Spinal cord (tissue), 10 donors: Measurements from ENCODE around the gene ETV2. TPM values are rescaled to one million over a fixed set of nuclear protein-coding genes. Genes with fewer than 3 reads are reported as not detected.
"Not testable (repeated sequence)": the region's sequence is repeated elsewhere in the genome, so short reads cannot be mapped to it uniquely, and the experiment has no call there.

ENCODE experiments used
- DNase-seq, 6 donors: peaks; one replicate each; pipeline versions ENCODE4 v3.0.0 to v3.0.0-alpha.2; 2013 to 2015; ENCODE audit warnings: low spot score in 6 of 6, low read depth in 4 of 6
- H3K27ac ChIP-seq: one replicate; pipeline ENCODE4 v1.5.1; 2013; ENCODE audit warnings: low read depth, low read length, control low read depth
- H3K27me3 ChIP-seq: one replicate; pipeline ENCODE4 v1.6.1; 2013; ENCODE audit warnings: low read length; ENCODE audit not compliant: control insufficient read depth, insufficient read depth
- H3K36me3 ChIP-seq: one replicate; pipeline ENCODE4 v1.6.1; 2013; ENCODE audit warnings: low read length; ENCODE audit not compliant: control insufficient read depth, insufficient read depth
- H3K4me1 ChIP-seq: one replicate; pipeline ENCODE4 v1.6.1; 2013; ENCODE audit warnings: low read length; ENCODE audit not compliant: control insufficient read depth, insufficient read depth
- H3K4me3 ChIP-seq: one replicate; pipeline ENCODE4 v1.5.1; 2013; ENCODE audit warnings: low read depth, low read length, control low read depth
- H3K9me3 ChIP-seq: one replicate; pipeline ENCODE4 v1.6.1; 2013; ENCODE audit warnings: low read length; ENCODE audit not compliant: control insufficient read depth, insufficient read depth
- WGBS: methylation state at CpG from one replicate; pipeline ENCODE4 v1.1.5; 2013; ENCODE audit warnings: missing lambda C conversion rate; ENCODE audit not compliant: insufficient coverage; 5-methylcytosine and 5-hydroxymethylcytosine counted together
- polyA plus RNA-seq, 2 donors: library from polyadenylated mRNA; unstranded; fragments of 120-200 nt; gene quantifications; one replicate each; pipeline ENCODE4 v1.2.1, GENCODE V29; 2013; ENCODE audit not compliant: insufficient read length in 2 of 2
- total RNA-seq, 2 donors: library from RNA; depleted of rRNA in 1 of 2; stranded (reverse); fragments of 120-200 nt in 1 of 2; fragments of >200 nt in 1 of 2; gene quantifications; one replicate each; pipeline versions ENCODE4 v1.2.3 to v1.2.4, GENCODE V29; 2013 to 2014
- donor health status: healthy.

ETV2 gene
- total and polyA plus RNA-seq, 4 donors: 0.59 to 4.6 (median 3.3) TPM

- Histone ChIP-seq H3K4me3 (no peak overlapping the region), H3K4me1 (peaks cover 7% of the 10 kb centered on the region), H3K36me3 (peaks cover 8% of the 10 kb centered on the region), H3K27me3 (peaks cover 24% of the 10 kb centered on the region), H3K9me3 (no peaks in the 10 kb centered on the region), H3K27ac (no peak overlapping the region)
- no peak for DNase-seq
- WGBS: 72% methylated on average over 5 of the region's 6 CpGs
Measured at GRCh38 chr19:35669566-35669965, 28.0 kb downstream of the ETV2 start.

- DNase-seq: no peak
- Histone ChIP-seq H3K9me3 (no peaks in the 10 kb centered on the region), H3K4me3 (no peak overlapping the region), H3K27ac (no peak overlapping the region), H3K27me3 (peaks cover 24% of the 10 kb centered on the region), H3K4me1 (peaks cover 7% of the 10 kb centered on the region), H3K36me3 (peaks cover 8% of the 10 kb centered on the region)
- WGBS: 65% methylated on average over 4 of the region's 4 CpGs
Measured at GRCh38 chr19:35669974-35670373, 28.4 kb downstream of the ETV2 start.

GRCh38 chr19:35670686-35671085, 29.1 kb downstream of the ETV2 start:
- H3K4me3 ChIP-seq: no peak overlapping the region
- H3K27ac ChIP-seq: no peak overlapping the region
- WGBS: no CpG with 5 or more reads among the region's 1 CpG
- peaks cover under 1% of the 10 kb centered on the region for H3K36me3 ChIP-seq
- no peaks in the 10 kb centered on the region for H3K9me3 ChIP-seq
- peaks cover 7% of the 10 kb centered on the region for H3K4me1 ChIP-seq
- no peak for DNase-seq
- peaks cover 24% of the 10 kb centered on the region for H3K27me3 ChIP-seq

- DNase-seq: peak in 1 of 6 donors; percentile 6
- Histone ChIP-seq H3K4me1 (peaks cover 7% of the 10 kb centered on the region), H3K36me3 (no peaks in the 10 kb centered on the region), H3K27ac (no peak overlapping the region), H3K27me3 (peaks cover 24% of the 10 kb centered on the region), H3K9me3 (no peaks in the 10 kb centered on the region), H3K4me3 (no peak overlapping the region)
- 73% methylated on average over 2 of the region's 3 CpGs for WGBS
Measured at GRCh38 chr19:35671818-35672217, 30.3 kb downstream of the ETV2 start.

GRCh38 chr19:35673121-35673804, 31.7 kb downstream of the ETV2 start:
- DNase-seq: no peak
- peaks cover 24% of the 10 kb centered on the region for H3K27me3 ChIP-seq
- no peaks in the 10 kb centered on the region for H3K36me3 ChIP-seq
- no peak overlapping the region for H3K4me3 ChIP-seq
- H3K27ac ChIP-seq: no peak overlapping the region
- no peaks in the 10 kb centered on the region for H3K9me3 ChIP-seq
- peaks cover 7% of the 10 kb centered on the region for H3K4me1 ChIP-seq
- 5% methylated on average over 35 of the region's 39 CpGs for WGBS

GRCh38 chr19:35675589-35676140, 34.1 kb downstream of the ETV2 start:
- Histone ChIP-seq H3K9me3 (no peaks in the 10 kb centered on the region), H3K27ac (no peak overlapping the region), H3K27me3 (peaks cover 19% of the 10 kb centered on the region), H3K4me1 (peaks cover 7% of the 10 kb centered on the region), H3K36me3 (no peaks in the 10 kb centered on the region), H3K4me3 (no peak overlapping the region)
- WGBS: 78% methylated on average over 15 of the region's 15 CpGs
- DNase-seq: no peak

- Histone ChIP-seq H3K9me3 (no peaks in the 10 kb centered on the region), H3K27ac (no peak overlapping the region), H3K27me3 (no peaks in the 10 kb centered on the region), H3K36me3 (no peaks in the 10 kb centered on the region), H3K4me3 (no peak overlapping the region), H3K4me1 (no peaks in the 10 kb centered on the region)
- no peak for DNase-seq
- WGBS: no CpG with 5 or more reads among the region's 4 CpGs
Measured at GRCh38 chr19:35689836-35690235, 48.3 kb downstream of the ETV2 start.

GRCh38 chr19:35691106-35691505, 49.6 kb downstream of the ETV2 start:
- not testable (repeated sequence) for H3K27me3 ChIP-seq, H3K4me1 ChIP-seq, H3K4me3 ChIP-seq, H3K36me3 ChIP-seq, DNase-seq, H3K27ac ChIP-seq, H3K9me3 ChIP-seq
- 96% methylated on average over 37 of the region's 37 CpGs for WGBS

GRCh38 chr19:35692010-35692409, 50.5 kb downstream of the ETV2 start:
- H3K27ac ChIP-seq: no peak overlapping the region
- H3K36me3 ChIP-seq: no peaks in the 10 kb centered on the region
- H3K27me3 ChIP-seq: no peaks in the 10 kb centered on the region
- no peaks in the 10 kb centered on the region for H3K9me3 ChIP-seq
- 82% methylated on average over 9 of the region's 11 CpGs for WGBS
- no peaks in the 10 kb centered on the region for H3K4me1 ChIP-seq
- H3K4me3 ChIP-seq: no peak overlapping the region
- no peak for DNase-seq

GRCh38 chr19:35693422-35693821, 51.9 kb downstream of the ETV2 start:
- Histone ChIP-seq H3K4me3 (no peak overlapping the region), H3K36me3 (no peaks in the 10 kb centered on the region), H3K27me3 (no peaks in the 10 kb centered on the region), H3K4me1 (no peaks in the 10 kb centered on the region), H3K9me3 (no peaks in the 10 kb centered on the region), H3K27ac (no peak overlapping the region)
- no peak for DNase-seq
- WGBS: 11% methylated on average over 4 of the region's 8 CpGs
